Measurements from ENCODE around the gene PARN. TPM values are rescaled to one million over a fixed set of nuclear protein-coding genes. Genes with fewer than 3 reads are reported as not detected.

Gene PARN
- total and polyA plus RNA-seq, 4 donors: 12.3 to 44.4 (median 25.2) TPM

DNA sequence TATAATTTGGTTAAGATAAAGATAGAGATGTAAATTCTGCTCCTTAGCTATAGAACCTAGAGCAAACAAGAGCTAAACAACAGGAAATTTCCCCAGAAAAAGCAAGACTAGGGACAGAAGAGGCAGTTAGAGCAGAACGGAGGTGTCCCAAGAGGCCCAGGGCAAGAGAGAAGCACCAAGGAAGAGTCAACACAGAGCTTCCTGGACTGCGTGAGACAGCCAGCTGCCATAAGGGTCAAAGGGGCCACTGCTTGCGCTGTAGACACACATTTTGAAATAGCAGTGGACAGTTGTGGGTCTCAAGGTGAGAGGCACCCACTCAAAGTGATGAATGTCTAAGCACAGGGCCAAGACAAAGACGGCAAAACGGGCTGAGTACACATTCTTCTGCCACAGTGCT is 156.6 kb downstream of the PARN start:
- Histone ChIP-seq H3K9me3 (ENCODE audit: control insufficient read depth in 4 of 4, insufficient read depth in 3 of 4, low read length in 3 of 4) (no peaks in the 10 kb centered on the region), H3K27me3 (ENCODE audit: control insufficient read depth in 3 of 3, insufficient read depth in 3 of 3, low read length in 2 of 3) (no peaks in the 10 kb centered on the region), H3K4me1 (ENCODE audit: control insufficient read depth in 5 of 5, insufficient read depth in 5 of 5, low read length in 5 of 5) (no peaks in the 10 kb centered on the region), H3K9ac (ENCODE audit: insufficient read depth in 1 of 2, low read length in 2 of 2) (no peak overlapping the region), H3K36me3 (ENCODE audit: control insufficient read depth in 4 of 4, insufficient read depth in 4 of 4, low read length in 4 of 4) (no peaks in the 10 kb centered on the region), H3K4me3 (no peak overlapping the region), H3K27ac (ENCODE audit: low read depth in 1 of 2, low read length in 1 of 2) (no peak overlapping the region)
- 87 to 88% methylated on average over 5 of the region's 5 CpGs for WGBS, 2 donors
- TF ChIP-seq CTCF (IDR thresholded peaks at IDR 0.05; ENCODE audit: control extremely low read depth, extremely low read depth): no peak
- ATAC-seq (ENCODE audit: insufficient read depth, low FRiP score): no peak
- DNase-seq: no peak

DNA sequence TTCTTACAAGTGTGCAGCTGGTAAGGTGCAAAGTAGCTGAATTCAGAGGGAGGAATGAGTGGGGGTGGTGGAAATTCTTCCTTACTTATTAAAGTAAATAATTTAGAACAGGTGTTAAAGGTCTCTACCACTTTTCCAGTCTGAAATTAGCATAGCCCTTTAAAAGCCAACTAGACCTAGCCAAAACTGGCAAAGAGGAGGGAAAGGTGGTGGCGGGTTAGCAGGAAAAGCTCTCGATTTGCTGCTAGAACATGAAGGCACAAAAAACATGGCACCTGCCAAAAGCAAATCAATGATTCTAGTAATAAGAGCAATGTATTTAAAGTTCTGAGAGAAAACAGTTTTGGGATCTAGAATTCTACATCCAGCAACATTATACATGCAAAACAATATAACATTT is 157.7 kb downstream of the PARN start:
- H3K36me3 ChIP-seq (ENCODE audit: control insufficient read depth in 4 of 4, insufficient read depth in 4 of 4, low read length in 4 of 4): no peaks in the 10 kb centered on the region

GRCh38 chr16:14470788-14471187 is 159.3 kb downstream of the PARN start:
- H3K9ac ChIP-seq (ENCODE audit: insufficient read depth in 1 of 2, low read length in 2 of 2): no peak overlapping the region
- no peak overlapping the region for H3K4me3 ChIP-seq
- H3K27me3 ChIP-seq (ENCODE audit: control insufficient read depth in 3 of 3, insufficient read depth in 3 of 3, low read length in 2 of 3): no peaks in the 10 kb centered on the region
- no peaks in the 10 kb centered on the region for H3K36me3 ChIP-seq (ENCODE audit: control insufficient read depth in 4 of 4, insufficient read depth in 4 of 4, low read length in 4 of 4)
- ATAC-seq (ENCODE audit: insufficient read depth, low FRiP score) (no peak), DNase-seq (no peak)
- 91 to 92% methylated on average over 2 of the region's 2 CpGs for WGBS, 2 donors
- no peak for TF ChIP-seq CTCF (IDR thresholded peaks at IDR 0.05; ENCODE audit: control extremely low read depth, extremely low read depth)
- H3K4me1 ChIP-seq (ENCODE audit: control insufficient read depth in 5 of 5, insufficient read depth in 5 of 5, low read length in 5 of 5): no peaks in the 10 kb centered on the region
- H3K9me3 ChIP-seq (ENCODE audit: control insufficient read depth in 4 of 4, insufficient read depth in 3 of 4, low read length in 3 of 4): no peaks in the 10 kb centered on the region
- H3K27ac ChIP-seq (ENCODE audit: low read depth in 1 of 2, low read length in 1 of 2): no peak overlapping the region

More for the DNA sequence above, 157.7 kb downstream of the PARN start:
- H3K4me1 ChIP-seq (ENCODE audit: control insufficient read depth in 5 of 5, insufficient read depth in 5 of 5, low read length in 5 of 5): no peaks in the 10 kb centered on the region
- WGBS, 2 donors: 96% methylated on average over 2 of the region's 2 CpGs
- H3K27me3 ChIP-seq (ENCODE audit: control insufficient read depth in 3 of 3, insufficient read depth in 3 of 3, low read length in 2 of 3): no peaks in the 10 kb centered on the region
- DNase-seq: no peak
- H3K27ac ChIP-seq (ENCODE audit: low read depth in 1 of 2, low read length in 1 of 2): no peak overlapping the region
- no peak overlapping the region for H3K9ac ChIP-seq (ENCODE audit: insufficient read depth in 1 of 2, low read length in 2 of 2)
- no peak overlapping the region for H3K4me3 ChIP-seq
- no peaks in the 10 kb centered on the region for H3K9me3 ChIP-seq (ENCODE audit: control insufficient read depth in 4 of 4, insufficient read depth in 3 of 4, low read length in 3 of 4)
- no peak for TF ChIP-seq CTCF (IDR thresholded peaks at IDR 0.05; ENCODE audit: control extremely low read depth, extremely low read depth)
- ATAC-seq (ENCODE audit: insufficient read depth, low FRiP score): no peak

GRCh38 chr16:14465799-14466198 is 164.3 kb downstream of the PARN start:
- Histone ChIP-seq H3K4me3 (no peak overlapping the region), H3K9me3 (ENCODE audit: control insufficient read depth in 4 of 4, insufficient read depth in 3 of 4, low read length in 3 of 4) (peaks cover 0 to 10% (median 0%) of the 10 kb centered on the region in 4 donors), H3K36me3 (ENCODE audit: control insufficient read depth in 4 of 4, insufficient read depth in 4 of 4, low read length in 4 of 4) (peaks cover 0 to under 1% (median 0%) of the 10 kb centered on the region in 4 donors), H3K9ac (ENCODE audit: insufficient read depth in 1 of 2, low read length in 2 of 2) (no peak overlapping the region), H3K4me1 (ENCODE audit: control insufficient read depth in 5 of 5, insufficient read depth in 5 of 5, low read length in 5 of 5) (peaks cover 0 to 3% (median 0%) of the 10 kb centered on the region in 5 donors), H3K27ac (ENCODE audit: low read depth in 1 of 2, low read length in 1 of 2) (no peak overlapping the region), H3K27me3 (ENCODE audit: control insufficient read depth in 3 of 3, insufficient read depth in 3 of 3, low read length in 2 of 3) (no peaks in the 10 kb centered on the region)
- no peak for TF ChIP-seq CTCF (IDR thresholded peaks at IDR 0.05; ENCODE audit: control extremely low read depth, extremely low read depth)
- no peak for DNase-seq
- WGBS, 2 donors: 81 to 89% methylated on average over 3 of the region's 3 CpGs
- ATAC-seq (ENCODE audit: insufficient read depth, low FRiP score): no peak

Measured in lung (tissue), 12 donors.